Measurements from ENCODE around the gene TEX26. TPM values are rescaled to one million over a fixed set of nuclear protein-coding genes. Genes with fewer than 3 reads are reported as not detected.

TEX26 gene
- polyA plus RNA-seq, 3 donors: not detected

DNA sequence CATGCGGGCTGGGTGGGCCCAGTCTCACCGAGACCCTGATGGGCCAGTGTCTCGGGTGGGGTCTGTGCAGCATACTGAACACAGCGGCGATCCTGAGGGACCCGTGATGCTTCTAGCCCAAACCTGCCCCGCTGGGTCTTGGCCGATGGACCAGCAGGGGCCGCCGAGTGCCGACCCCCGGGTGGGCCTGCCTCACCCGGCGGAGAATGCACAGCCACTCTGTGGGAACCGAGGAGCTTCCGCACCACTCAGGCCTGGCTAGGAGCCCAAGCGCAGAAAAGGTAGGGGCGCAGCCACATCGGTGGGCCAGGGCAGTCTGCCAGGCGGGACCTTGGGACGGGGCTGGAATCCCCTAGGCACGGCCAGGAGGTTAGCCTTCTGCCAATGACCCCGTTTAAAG, 72.6 kb downstream of the TEX26 start:
- Histone ChIP-seq H3K79me2 (ENCODE audit: insufficient read depth, low read length) (no peaks in the 10 kb centered on the region), H3K4me3 (replicated peaks in 1 of 3; ENCODE audit: low read depth in 2 of 3, low read length in 3 of 3) (no peak overlapping the region), H3K9me3 (replicated peaks in 1 of 2; ENCODE audit: control insufficient read depth in 1 of 2, insufficient read depth in 1 of 2, low read length in 2 of 2) (no peaks in the 10 kb centered on the region), H3K36me3 (replicated peaks in 1 of 2; ENCODE audit: control insufficient read depth in 1 of 2, insufficient read depth in 2 of 2, low read length in 2 of 2) (no peaks in the 10 kb centered on the region), H3K9ac (ENCODE audit: insufficient read depth, low read length, poor library complexity, severe bottlenecking) (no peak overlapping the region), H3K4me2 (replicated peaks; ENCODE audit: extremely low read depth, low read length, poor library complexity, severe bottlenecking) (no peak overlapping the region), H3K27me3 (ENCODE audit: control insufficient read depth in 2 of 2, insufficient read depth in 2 of 2, low read length in 2 of 2) (peaks cover 3% of the 10 kb centered on the region in 2 donors), H3K27ac (ENCODE audit: low read depth in 1 of 2, low read length in 2 of 2) (no peak overlapping the region), H2AFZ (ENCODE audit: insufficient read depth, low read depth, low read length, poor library complexity, severe bottlenecking) (no peak overlapping the region), H3K4me1 (ENCODE audit: control insufficient read depth in 1 of 2, insufficient read depth in 2 of 2, low read length in 2 of 2) (no peaks in the 10 kb centered on the region), H4K20me1 (ENCODE audit: insufficient read depth, low read length) (no peaks in the 10 kb centered on the region)
- WGBS (ENCODE audit: insufficient coverage): 95% methylated on average over 23 of the region's 23 CpGs
- no peak for DNase-seq
- TF ChIP-seq, protein P1, sequence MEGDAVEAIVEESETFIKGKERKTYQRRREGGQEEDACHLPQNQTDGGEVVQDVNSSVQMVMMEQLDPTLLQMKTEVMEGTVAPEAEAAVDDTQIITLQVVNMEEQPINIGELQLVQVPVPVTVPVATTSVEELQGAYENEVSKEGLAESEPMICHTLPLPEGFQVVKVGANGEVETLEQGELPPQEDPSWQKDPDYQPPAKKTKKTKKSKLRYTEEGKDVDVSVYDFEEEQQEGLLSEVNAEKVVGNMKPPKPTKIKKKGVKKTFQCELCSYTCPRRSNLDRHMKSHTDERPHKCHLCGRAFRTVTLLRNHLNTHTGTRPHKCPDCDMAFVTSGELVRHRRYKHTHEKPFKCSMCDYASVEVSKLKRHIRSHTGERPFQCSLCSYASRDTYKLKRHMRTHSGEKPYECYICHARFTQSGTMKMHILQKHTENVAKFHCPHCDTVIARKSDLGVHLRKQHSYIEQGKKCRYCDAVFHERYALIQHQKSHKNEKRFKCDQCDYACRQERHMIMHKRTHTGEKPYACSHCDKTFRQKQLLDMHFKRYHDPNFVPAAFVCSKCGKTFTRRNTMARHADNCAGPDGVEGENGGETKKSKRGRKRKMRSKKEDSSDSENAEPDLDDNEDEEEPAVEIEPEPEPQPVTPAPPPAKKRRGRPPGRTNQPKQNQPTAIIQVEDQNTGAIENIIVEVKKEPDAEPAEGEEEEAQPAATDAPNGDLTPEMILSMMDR (IDR thresholded peaks at IDR 0.05): no peak
- H3K27me3 Mint-ChIP-seq (ENCODE audit: low read depth in 3 of 3): peaks cover 13 to 20% (median 17%) of the 10 kb centered on the region in 3 donors
- no peak overlapping the region for H3K27ac Mint-ChIP-seq
- no peak overlapping the region for H3K4me3 Mint-ChIP-seq
- no peaks in the 10 kb centered on the region for H3K36me3 Mint-ChIP-seq
- peaks cover 9% of the 10 kb centered on the region for H3K4me1 Mint-ChIP-seq
- no peaks in the 10 kb centered on the region for H3K9me3 Mint-ChIP-seq
- intact Hi-C loops (cut with micrococcal nuclease): no loop called here

DNA sequence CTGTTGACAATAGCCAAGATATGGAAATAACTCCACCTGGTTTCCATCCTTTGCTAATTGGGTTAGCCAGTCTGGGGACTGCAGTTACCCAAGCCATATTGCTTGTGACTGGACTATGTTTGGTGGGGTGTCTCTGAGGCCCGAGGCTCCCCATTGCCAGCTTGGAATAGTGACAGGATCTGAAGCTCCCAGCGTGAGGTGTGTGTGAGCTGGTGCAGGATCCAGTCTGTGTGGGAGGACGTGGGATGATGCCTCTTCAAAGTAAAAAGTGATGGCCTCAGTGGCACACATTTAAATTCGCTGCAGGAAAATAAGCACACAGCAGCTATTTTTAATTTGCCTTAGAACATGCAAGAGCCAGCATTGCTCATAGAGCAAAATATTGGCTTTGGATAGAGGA, 75.0 kb downstream of the TEX26 start:
- intact Hi-C loops (cut with micrococcal nuclease): no loop called here
- H3K27me3 ChIP-seq (ENCODE audit: control insufficient read depth in 2 of 2, insufficient read depth in 2 of 2, low read length in 2 of 2): peaks cover 6 to 12% of the 10 kb centered on the region in 2 donors
- H3K9me3 Mint-ChIP-seq: no peaks in the 10 kb centered on the region
- H3K9ac ChIP-seq (ENCODE audit: insufficient read depth, low read length, poor library complexity, severe bottlenecking): no peak overlapping the region
- WGBS (ENCODE audit: insufficient coverage): 90% methylated on average over 3 of the region's 4 CpGs
- no peaks in the 10 kb centered on the region for H3K79me2 ChIP-seq (ENCODE audit: insufficient read depth, low read length)
- no peak overlapping the region for H3K27ac ChIP-seq (ENCODE audit: low read depth in 1 of 2, low read length in 2 of 2)
- no peak overlapping the region for H2AFZ ChIP-seq (ENCODE audit: insufficient read depth, low read depth, low read length, poor library complexity, severe bottlenecking)
- no peak overlapping the region for H3K4me3 ChIP-seq (replicated peaks in 1 of 3; ENCODE audit: low read depth in 2 of 3, low read length in 3 of 3)
- no peaks in the 10 kb centered on the region for H3K36me3 ChIP-seq (replicated peaks in 1 of 2; ENCODE audit: control insufficient read depth in 1 of 2, insufficient read depth in 2 of 2, low read length in 2 of 2)
- H3K4me1 Mint-ChIP-seq: peaks cover 14% of the 10 kb centered on the region
- no peaks in the 10 kb centered on the region for H3K36me3 Mint-ChIP-seq
- H3K4me1 ChIP-seq (ENCODE audit: control insufficient read depth in 1 of 2, insufficient read depth in 2 of 2, low read length in 2 of 2): no peaks in the 10 kb centered on the region
- H3K27me3 Mint-ChIP-seq (ENCODE audit: low read depth in 3 of 3): peaks cover 13 to 17% (median 16%) of the 10 kb centered on the region in 3 donors
- H4K20me1 ChIP-seq (ENCODE audit: insufficient read depth, low read length): no peaks in the 10 kb centered on the region
- TF ChIP-seq, protein P1 (IDR thresholded peaks at IDR 0.05): no peak
- H3K4me2 ChIP-seq (replicated peaks; ENCODE audit: extremely low read depth, low read length, poor library complexity, severe bottlenecking): no peak overlapping the region
- no peak overlapping the region for H3K27ac Mint-ChIP-seq
- no peak overlapping the region for H3K4me3 Mint-ChIP-seq
- H3K9me3 ChIP-seq (replicated peaks in 1 of 2; ENCODE audit: control insufficient read depth in 1 of 2, insufficient read depth in 1 of 2, low read length in 2 of 2): no peaks in the 10 kb centered on the region
- DNase-seq: no peak

Data from CD14-positive monocyte (primary cell).